Uterus (tissue), 2 donors: ENCODE measurements around the gene BZW2.

Experiments
- POLR2A ChIP-seq, 2 donors: fragments of 450-650 bp; IDR thresholded peaks; one replicate each; pipeline ENCODE4 v1.6.1; 2016; ENCODE audit warnings: antibody characterized with exemption in 2 of 2, mild to moderate bottlenecking in 1 of 2, moderate library complexity in 1 of 2
- TF ChIP-seq, protein P1 (sequence below), 4 experiments: fragments of 200-600 bp in 2 of 4; fragments of 450-650 bp in 2 of 4; sonication (generic) in 2 of 4; IDR thresholded peaks; one replicate each; pipeline ENCODE4 v1.5.1; 2016 to 2019; ENCODE audit warnings: antibody characterized with exemption in 4 of 4, mild to moderate bottlenecking in 2 of 4, moderate library complexity in 1 of 4

DNA sequence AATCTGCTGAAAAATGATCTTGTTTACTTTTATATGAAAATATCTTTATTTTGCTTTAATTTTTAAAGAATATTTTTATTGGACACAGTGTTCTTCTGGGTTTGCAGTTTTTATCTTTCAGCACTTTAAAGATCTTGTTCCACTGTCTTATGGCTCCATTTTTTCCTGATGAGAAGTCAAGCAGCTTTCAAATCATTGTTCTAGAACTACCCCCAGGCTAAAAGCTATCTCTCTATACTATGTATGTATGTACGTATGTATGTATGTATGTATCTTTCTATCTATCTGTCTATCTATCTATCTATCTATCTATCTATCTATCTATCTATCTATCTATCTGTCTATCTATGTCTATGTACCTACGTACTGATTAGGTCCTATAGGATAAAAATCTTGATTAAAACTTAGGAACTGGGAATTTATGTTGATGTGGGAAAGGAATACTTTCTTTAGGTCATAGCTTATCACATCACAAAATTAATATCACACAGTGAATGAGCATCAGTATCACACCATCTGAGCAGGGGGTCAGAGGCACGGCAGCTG, 72.2 kb downstream of the BZW2 start:
- TF ChIP-seq, protein P1, sequence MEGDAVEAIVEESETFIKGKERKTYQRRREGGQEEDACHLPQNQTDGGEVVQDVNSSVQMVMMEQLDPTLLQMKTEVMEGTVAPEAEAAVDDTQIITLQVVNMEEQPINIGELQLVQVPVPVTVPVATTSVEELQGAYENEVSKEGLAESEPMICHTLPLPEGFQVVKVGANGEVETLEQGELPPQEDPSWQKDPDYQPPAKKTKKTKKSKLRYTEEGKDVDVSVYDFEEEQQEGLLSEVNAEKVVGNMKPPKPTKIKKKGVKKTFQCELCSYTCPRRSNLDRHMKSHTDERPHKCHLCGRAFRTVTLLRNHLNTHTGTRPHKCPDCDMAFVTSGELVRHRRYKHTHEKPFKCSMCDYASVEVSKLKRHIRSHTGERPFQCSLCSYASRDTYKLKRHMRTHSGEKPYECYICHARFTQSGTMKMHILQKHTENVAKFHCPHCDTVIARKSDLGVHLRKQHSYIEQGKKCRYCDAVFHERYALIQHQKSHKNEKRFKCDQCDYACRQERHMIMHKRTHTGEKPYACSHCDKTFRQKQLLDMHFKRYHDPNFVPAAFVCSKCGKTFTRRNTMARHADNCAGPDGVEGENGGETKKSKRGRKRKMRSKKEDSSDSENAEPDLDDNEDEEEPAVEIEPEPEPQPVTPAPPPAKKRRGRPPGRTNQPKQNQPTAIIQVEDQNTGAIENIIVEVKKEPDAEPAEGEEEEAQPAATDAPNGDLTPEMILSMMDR (IDR thresholded peaks at IDR 0.05), result no peak
- TF ChIP-seq POLR2A (IDR thresholded peaks at IDR 0.05), result no peak
